ENCODE measurements around the gene PEX6. TPM values are rescaled to one million over a fixed set of nuclear protein-coding genes. Genes with fewer than 3 reads are reported as not detected.

PEX6 gene
- total RNA-seq, 1 donor from 2014 or later: 13.8 TPM

DNA sequence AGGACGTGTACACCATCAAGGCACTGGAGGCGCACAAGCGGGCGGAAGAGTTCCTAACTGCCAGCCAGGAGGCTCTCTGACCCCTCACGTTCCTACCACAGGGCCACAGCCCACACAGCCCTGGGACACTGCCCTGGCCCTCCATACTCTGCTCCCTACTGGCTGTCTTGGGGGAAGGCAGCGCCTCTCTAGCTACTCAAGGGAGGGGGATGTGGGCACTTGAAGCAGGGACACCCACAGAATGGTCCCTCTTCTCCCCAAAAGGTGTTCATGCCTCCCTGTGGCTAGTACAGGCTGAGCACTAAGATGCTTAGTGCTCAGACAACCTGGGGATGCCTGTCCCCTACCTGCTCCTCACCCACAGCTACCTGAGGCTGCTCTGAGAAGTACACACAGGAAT lies 32.2 kb upstream of the PEX6 start:
- Mint-ChIP-seq H3K27me3 (ENCODE audit: unreplicated experiment) (peaks cover 13% of the 10 kb centered on the region), H3K4me3 (ENCODE audit: unreplicated experiment) (no peak overlapping the region), H3K27ac (ENCODE audit: unreplicated experiment) (no peak overlapping the region), H3K4me1 (ENCODE audit: low read depth, unreplicated experiment) (peaks cover 18% of the 10 kb centered on the region), H3K9me3 (ENCODE audit: unreplicated experiment) (peaks cover 9% of the 10 kb centered on the region), H3K36me3 (ENCODE audit: unreplicated experiment) (no peaks in the 10 kb centered on the region)
- DNase-seq: no peak
- TF ChIP-seq CTCF (IDR thresholded peaks at IDR 0.05; ENCODE audit: partially characterized antibody, unreplicated experiment): no peak

DNA sequence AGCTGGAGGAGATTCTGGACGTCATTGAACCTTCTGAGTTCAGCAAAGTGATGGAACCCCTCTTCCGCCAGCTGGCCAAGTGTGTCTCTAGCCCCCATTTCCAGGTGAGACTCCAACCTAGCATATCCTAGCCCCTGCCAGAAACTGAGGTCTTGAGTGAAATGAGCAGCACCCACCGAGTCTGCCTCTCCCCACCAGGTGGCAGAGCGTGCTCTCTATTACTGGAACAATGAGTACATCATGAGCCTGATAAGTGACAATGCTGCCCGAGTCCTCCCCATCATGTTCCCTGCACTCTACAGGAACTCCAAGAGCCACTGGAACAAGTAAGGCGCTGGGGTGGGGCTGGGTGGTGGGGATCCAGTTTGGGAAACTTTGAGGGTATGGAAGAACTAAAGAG lies 30.1 kb upstream of the PEX6 start:
- TF ChIP-seq CTCF (IDR thresholded peaks at IDR 0.05; ENCODE audit: partially characterized antibody, unreplicated experiment): peak; percentile 18
- Mint-ChIP-seq H3K27me3 (ENCODE audit: unreplicated experiment) (peaks cover 8% of the 10 kb centered on the region), H3K4me3 (ENCODE audit: unreplicated experiment) (no peak overlapping the region), H3K9me3 (ENCODE audit: unreplicated experiment) (peaks cover 5% of the 10 kb centered on the region), H3K4me1 (ENCODE audit: low read depth, unreplicated experiment) (peaks cover 7% of the 10 kb centered on the region), H3K36me3 (ENCODE audit: unreplicated experiment) (no peaks in the 10 kb centered on the region), H3K27ac (ENCODE audit: unreplicated experiment) (no peak overlapping the region)
- peak; percentile 53 for DNase-seq

DNA sequence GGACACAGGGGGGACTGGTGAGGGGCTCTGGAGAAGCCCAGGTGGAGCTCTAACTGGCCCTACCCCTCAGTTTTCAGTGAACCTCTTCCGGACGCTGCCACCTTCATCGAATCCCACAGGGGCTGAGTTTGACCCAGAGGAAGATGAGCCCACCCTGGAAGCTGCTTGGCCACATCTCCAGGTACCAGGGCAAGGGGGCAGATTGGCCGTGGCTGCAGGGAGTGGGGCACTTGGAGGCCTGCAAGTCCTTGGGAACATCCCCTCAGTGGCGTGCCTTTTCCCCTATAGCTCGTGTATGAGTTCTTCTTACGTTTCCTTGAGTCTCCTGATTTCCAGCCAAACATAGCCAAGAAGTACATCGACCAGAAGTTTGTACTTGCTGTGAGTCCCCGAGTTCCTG lies 28.1 kb upstream of the PEX6 start:
- no peaks in the 10 kb centered on the region for H3K4me1 Mint-ChIP-seq (ENCODE audit: low read depth, unreplicated experiment)
- H3K36me3 Mint-ChIP-seq (ENCODE audit: unreplicated experiment): no peaks in the 10 kb centered on the region
- no peak overlapping the region for H3K4me3 Mint-ChIP-seq (ENCODE audit: unreplicated experiment)
- H3K9me3 Mint-ChIP-seq (ENCODE audit: unreplicated experiment): peaks cover under 1% of the 10 kb centered on the region
- DNase-seq: no peak
- TF ChIP-seq CTCF (IDR thresholded peaks at IDR 0.05; ENCODE audit: partially characterized antibody, unreplicated experiment): no peak
- H3K27me3 Mint-ChIP-seq (ENCODE audit: unreplicated experiment): peaks cover 3% of the 10 kb centered on the region
- H3K27ac Mint-ChIP-seq (ENCODE audit: unreplicated experiment): no peak overlapping the region

DNA sequence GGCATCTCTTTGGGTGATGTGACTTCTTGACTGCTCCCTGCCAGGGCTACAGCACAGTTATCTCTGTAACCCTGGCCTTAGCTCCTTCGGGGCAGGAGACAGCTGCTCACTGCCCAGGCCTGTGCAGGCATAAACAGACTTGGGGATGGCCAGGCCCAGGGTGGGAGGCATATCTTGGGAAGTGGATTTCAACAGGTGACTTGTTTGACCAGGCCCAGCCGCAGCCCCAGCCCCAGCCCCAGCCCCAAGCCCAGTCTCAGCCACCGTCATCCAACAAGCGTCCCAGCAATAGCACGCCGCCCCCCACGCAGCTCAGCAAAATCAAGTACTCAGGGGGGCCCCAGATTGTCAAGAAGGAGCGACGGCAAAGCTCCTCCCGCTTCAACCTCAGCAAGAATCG lies 27.3 kb upstream of the PEX6 start:
- Mint-ChIP-seq H3K27me3 (ENCODE audit: unreplicated experiment) (peaks cover 2% of the 10 kb centered on the region), H3K4me3 (ENCODE audit: unreplicated experiment) (no peak overlapping the region), H3K4me1 (ENCODE audit: low read depth, unreplicated experiment) (no peaks in the 10 kb centered on the region), H3K36me3 (ENCODE audit: unreplicated experiment) (no peaks in the 10 kb centered on the region), H3K27ac (ENCODE audit: unreplicated experiment) (no peak overlapping the region), H3K9me3 (ENCODE audit: unreplicated experiment) (no peaks in the 10 kb centered on the region)
- TF ChIP-seq CTCF (IDR thresholded peaks at IDR 0.05; ENCODE audit: partially characterized antibody, unreplicated experiment): no peak
- no peak for DNase-seq

GRCh38 chr6:43005844-43006243 lies 26.9 kb upstream of the PEX6 start:
- Mint-ChIP-seq H3K9me3 (ENCODE audit: unreplicated experiment) (no peaks in the 10 kb centered on the region), H3K27me3 (ENCODE audit: unreplicated experiment) (peaks cover 2% of the 10 kb centered on the region), H3K27ac (ENCODE audit: unreplicated experiment) (peak overlapping the region; percentile 6), H3K4me1 (ENCODE audit: low read depth, unreplicated experiment) (no peaks in the 10 kb centered on the region), H3K36me3 (ENCODE audit: unreplicated experiment) (no peaks in the 10 kb centered on the region), H3K4me3 (ENCODE audit: unreplicated experiment) (no peak overlapping the region)
- no peak for TF ChIP-seq CTCF (IDR thresholded peaks at IDR 0.05; ENCODE audit: partially characterized antibody, unreplicated experiment)
- DNase-seq: no peak
